Right atrium auricular region (tissue), 2 donors: Measurements from ENCODE around the gene USP32. TPM values are rescaled to one million over a fixed set of nuclear protein-coding genes. Genes with fewer than 3 reads are reported as not detected.

Source experiments
- DNase-seq: peaks from one replicate; pipeline ENCODE4 v3.0.0-alpha.2; 2019; ENCODE audit warnings: low spot score
- H3K27ac ChIP-seq, 2 donors: fragments of 200-600 bp; sonication (generic); 1 replicate in 1 of 2; 2 replicates in 1 of 2; pipeline ENCODE4 v1.5.1; 2016 to 2019
- H3K27me3 ChIP-seq, 2 donors: fragments of 200-600 bp; sonication (generic); one replicate each; pipeline versions ENCODE4 v1.5.1 to v1.6.0; 2017 to 2019
- H3K36me3 ChIP-seq: fragments of 200-600 bp; sonication (generic); one replicate; pipeline ENCODE4 v1.5.1; 2016
- H3K4me1 ChIP-seq, 2 donors: fragments of 200-600 bp; sonication (generic); one replicate each; pipeline versions ENCODE4 v1.5.1 to v1.6.0; 2017 to 2019
- H3K4me3 ChIP-seq, 2 donors: fragments of 200-600 bp; sonication (generic); 1 replicate in 1 of 2; 2 replicates in 1 of 2; pipeline ENCODE4 v1.5.1; 2017 to 2019; ENCODE audit warnings: mild to moderate bottlenecking in 1 of 2, moderate library complexity in 1 of 2
- H3K9me3 ChIP-seq, 2 donors: fragments of 200-600 bp; sonication (generic); one replicate each; pipeline ENCODE4 v1.5.1; 2019
- CTCF ChIP-seq, 2 donors: fragments of 200-600 bp; sonication (generic); IDR thresholded peaks; one replicate each; pipeline ENCODE4 v1.5.1; 2019; ENCODE audit warnings: antibody characterized with exemption in 2 of 2
- total RNA-seq, 2 donors: library from RNA; depleted of rRNA; stranded (reverse); fragments of >200 nt; gene quantifications; one replicate each; pipeline ENCODE4 v1.1.0, GENCODE V29; 2016

Gene USP32
- total RNA-seq, 2 donors from 2014 or later: 24.5 to 27.7 TPM

GRCh38 chr17:60164697-60165096 lies 227.2 kb downstream of the USP32 start:
- peaks cover 0 to 35% of the 10 kb centered on the region in 2 donors for H3K4me1 ChIP-seq
- H3K27me3 ChIP-seq: no peaks in the 10 kb centered on the region
- no peak for TF ChIP-seq CTCF (IDR thresholded peaks at IDR 0.05)
- H3K4me3 ChIP-seq: no peak overlapping the region
- no peak for DNase-seq
- H3K9me3 ChIP-seq: no peaks in the 10 kb centered on the region
- no peaks in the 10 kb centered on the region for H3K36me3 ChIP-seq
- no peak overlapping the region for H3K27ac ChIP-seq

GRCh38 chr17:60164164-60164563 lies 227.8 kb downstream of the USP32 start:
- Histone ChIP-seq H3K27ac (no peak overlapping the region), H3K4me1 (peaks cover 0 to 32% of the 10 kb centered on the region in 2 donors), H3K36me3 (no peaks in the 10 kb centered on the region), H3K27me3 (no peaks in the 10 kb centered on the region), H3K9me3 (no peaks in the 10 kb centered on the region), H3K4me3 (no peak overlapping the region)
- DNase-seq: no peak
- TF ChIP-seq CTCF (IDR thresholded peaks at IDR 0.05): no peak

- Histone ChIP-seq H3K36me3 (no peaks in the 10 kb centered on the region), H3K4me3 (no peak overlapping the region), H3K27me3 (no peaks in the 10 kb centered on the region), H3K27ac (peak overlapping the region in 1 of 2 donors; percentile 27), H3K4me1 (peaks cover 0 to 29% of the 10 kb centered on the region in 2 donors), H3K9me3 (no peaks in the 10 kb centered on the region)
- TF ChIP-seq CTCF (IDR thresholded peaks at IDR 0.05): no peak
- DNase-seq: no peak
These were observed 228.7 kb downstream of the USP32 start for GRCh38 chr17:60163108-60163784.

GRCh38 chr17:60161598-60162330 lies 230.2 kb downstream of the USP32 start:
- peaks cover 0 to 29% of the 10 kb centered on the region in 2 donors for H3K4me1 ChIP-seq
- H3K4me3 ChIP-seq: no peak overlapping the region
- H3K36me3 ChIP-seq: no peaks in the 10 kb centered on the region
- DNase-seq: no peak
- TF ChIP-seq CTCF (IDR thresholded peaks at IDR 0.05): no peak
- H3K9me3 ChIP-seq: no peaks in the 10 kb centered on the region
- no peaks in the 10 kb centered on the region for H3K27me3 ChIP-seq
- peak overlapping the region in 1 of 2 donors; percentile 27 for H3K27ac ChIP-seq

GRCh38 chr17:60160829-60161501 lies 231.0 kb downstream of the USP32 start:
- no peak overlapping the region for H3K27ac ChIP-seq
- H3K4me3 ChIP-seq: no peak overlapping the region
- no peak for DNase-seq
- H3K9me3 ChIP-seq: no peaks in the 10 kb centered on the region
- H3K4me1 ChIP-seq: peaks cover 0 to 29% of the 10 kb centered on the region in 2 donors
- H3K27me3 ChIP-seq: no peaks in the 10 kb centered on the region
- TF ChIP-seq CTCF (IDR thresholded peaks at IDR 0.05): no peak
- H3K36me3 ChIP-seq: no peaks in the 10 kb centered on the region
